H54 (cell line): Measurements from ENCODE around the gene UIMC1.

Experiments used
- DNase-seq: peaks from one replicate; pipeline ENCODE4 v3.0.0; 2011; ENCODE audit warnings: low spot score, mixed read lengths; ENCODE audit not compliant: insufficient read length
- FAIRE-seq: peaks from 3 replicates; lab custom pipeline; 2011; peaks lifted over from hg19 to GRCh38; lab: Jason Lieb, UNC
- POLR2A ChIP-seq: IDR thresholded peaks from 2 replicates; pipeline ENCODE4 v1.6.1; 2011; ENCODE audit warnings: low read depth, mild to moderate bottlenecking, low read length

Gene UIMC1

DNA sequence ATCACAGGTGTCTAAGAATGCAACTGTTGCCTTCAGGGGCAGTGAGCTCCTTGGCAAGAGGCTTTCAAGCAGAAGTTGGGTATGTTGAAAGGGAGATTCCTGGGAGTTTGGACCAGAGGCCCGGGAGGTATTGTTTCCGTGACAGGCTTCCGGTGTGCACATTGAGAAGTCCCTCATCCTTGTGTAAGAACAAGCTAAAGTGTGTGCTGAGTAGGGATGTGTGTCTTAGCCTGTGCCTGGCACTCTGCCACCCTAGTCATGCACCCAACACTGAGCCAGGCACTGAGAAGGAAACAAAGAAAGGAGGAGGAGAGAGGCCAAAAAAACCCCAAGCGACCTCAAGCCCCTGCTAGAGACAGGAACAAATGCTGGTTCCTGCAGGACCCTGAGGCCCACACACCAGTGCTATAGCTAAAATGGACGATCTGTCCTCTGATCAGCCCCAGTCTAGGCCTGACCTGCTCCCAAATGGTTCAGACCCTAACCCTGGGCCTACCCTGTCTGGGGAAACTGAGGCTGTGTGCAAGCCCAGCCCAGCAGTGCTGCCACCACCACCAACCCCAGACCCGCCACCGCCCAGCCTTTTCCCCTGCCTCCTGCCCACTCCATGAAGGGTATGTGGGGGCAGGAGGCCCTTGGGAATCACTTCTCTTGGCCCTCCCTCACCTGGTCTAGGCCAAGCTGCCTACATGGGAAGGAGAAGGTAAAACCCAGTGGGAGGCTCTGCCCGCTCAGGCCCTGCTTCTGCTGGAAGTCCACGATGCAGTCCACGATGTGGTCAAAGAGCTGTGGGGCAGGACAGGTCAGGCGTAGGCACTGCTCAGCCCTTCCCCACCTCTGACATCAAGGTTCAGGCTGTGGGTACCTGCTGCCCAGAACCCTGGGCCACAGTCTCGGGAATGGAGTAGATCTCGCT lies 120.0 kb downstream of the UIMC1 start:
- FAIRE-seq (no peak), DNase-seq (no peak)
- TF ChIP-seq POLR2A: 0 out of 2 replicates have a peak, but pooled peaks have one; percentile 10

- TF ChIP-seq POLR2A: no peak
- DNase-seq (no peak), FAIRE-seq (no peak)
Observed at GRCh38 chr5:176884571-176884890, 122.0 kb downstream of the UIMC1 start.

GRCh38 chr5:176883700-176884570 lies 122.6 kb downstream of the UIMC1 start:
- no peak for DNase-seq
- no peak for TF ChIP-seq POLR2A
- FAIRE-seq: no peak

GRCh38 chr5:176882567-176882903 lies 124.0 kb downstream of the UIMC1 start:
- no peak for FAIRE-seq
- no peak for TF ChIP-seq POLR2A
- no peak for DNase-seq

DNA sequence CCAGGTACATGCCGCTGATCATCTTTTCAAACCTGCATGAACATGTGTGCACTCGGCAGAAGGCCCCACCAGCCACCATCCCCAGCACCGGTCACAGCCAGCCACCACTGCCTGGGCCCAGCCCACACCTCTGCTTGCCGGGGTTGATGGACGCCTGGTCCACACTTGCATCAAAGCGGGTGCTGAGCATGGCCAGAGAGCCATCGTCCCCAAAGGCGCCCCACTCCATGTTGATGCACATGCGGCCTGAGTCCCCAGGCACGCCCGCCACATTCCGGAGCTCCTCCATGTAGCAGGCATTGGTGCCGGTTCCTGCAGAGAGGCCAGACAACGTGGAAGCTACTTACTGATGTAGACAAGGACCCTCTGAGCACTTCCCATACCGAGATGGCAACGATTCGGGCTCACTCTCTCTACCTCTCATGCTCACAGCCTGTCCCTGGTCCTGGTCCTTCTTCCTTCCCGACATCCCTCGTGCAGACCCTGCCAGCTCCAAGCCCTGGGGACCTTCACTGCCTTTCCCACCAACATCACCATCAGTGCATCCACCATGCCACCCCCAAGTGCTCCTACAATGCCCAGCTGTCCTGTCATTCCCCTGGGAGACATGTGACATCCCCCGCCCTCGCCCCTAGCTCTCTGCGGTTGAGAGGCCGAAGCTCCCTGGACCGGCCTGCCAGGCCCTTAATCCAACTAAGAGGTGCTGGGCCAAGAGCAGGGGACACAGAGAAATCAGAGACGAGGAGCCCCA lies 124.6 kb downstream of the UIMC1 start:
- no peak for TF ChIP-seq POLR2A
- DNase-seq (no peak), FAIRE-seq (no peak)

DNA sequence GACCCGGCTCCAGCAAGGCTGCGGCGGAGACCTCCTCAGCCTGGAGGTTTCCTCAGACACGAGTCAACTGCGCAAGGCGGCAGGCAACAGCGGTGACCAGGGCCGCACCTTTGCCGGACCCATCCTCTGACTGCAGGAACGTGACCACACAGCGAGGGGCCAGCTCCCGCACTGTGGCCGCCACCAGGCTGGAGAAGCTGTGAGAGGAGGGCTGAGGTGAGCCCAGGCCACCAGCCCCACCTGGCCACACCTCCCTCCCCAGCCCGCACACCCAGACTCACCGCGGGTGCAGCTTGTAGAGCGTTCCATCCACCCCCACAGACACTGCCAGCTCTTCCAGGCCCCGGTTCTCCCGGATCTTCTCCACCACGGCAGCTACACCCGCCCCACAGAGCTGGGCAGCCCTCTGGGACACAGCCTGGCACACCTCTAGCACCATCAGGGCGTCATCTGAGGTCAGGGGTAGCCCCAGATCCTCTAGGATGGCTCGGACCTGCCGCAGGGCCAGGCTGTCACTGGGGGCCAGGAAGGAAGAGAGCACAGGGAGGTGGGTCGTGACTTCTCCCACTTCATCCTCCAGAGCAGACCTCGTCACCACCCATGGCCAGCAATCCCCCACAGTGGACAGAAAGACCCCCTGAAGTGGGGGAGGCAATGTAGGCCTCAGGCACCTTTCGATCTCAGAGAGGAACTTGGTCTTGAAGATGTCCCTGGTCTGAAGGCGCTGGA lies 125.4 kb downstream of the UIMC1 start:
- no peak for TF ChIP-seq POLR2A
- DNase-seq (no peak), FAIRE-seq (no peak)

DNA sequence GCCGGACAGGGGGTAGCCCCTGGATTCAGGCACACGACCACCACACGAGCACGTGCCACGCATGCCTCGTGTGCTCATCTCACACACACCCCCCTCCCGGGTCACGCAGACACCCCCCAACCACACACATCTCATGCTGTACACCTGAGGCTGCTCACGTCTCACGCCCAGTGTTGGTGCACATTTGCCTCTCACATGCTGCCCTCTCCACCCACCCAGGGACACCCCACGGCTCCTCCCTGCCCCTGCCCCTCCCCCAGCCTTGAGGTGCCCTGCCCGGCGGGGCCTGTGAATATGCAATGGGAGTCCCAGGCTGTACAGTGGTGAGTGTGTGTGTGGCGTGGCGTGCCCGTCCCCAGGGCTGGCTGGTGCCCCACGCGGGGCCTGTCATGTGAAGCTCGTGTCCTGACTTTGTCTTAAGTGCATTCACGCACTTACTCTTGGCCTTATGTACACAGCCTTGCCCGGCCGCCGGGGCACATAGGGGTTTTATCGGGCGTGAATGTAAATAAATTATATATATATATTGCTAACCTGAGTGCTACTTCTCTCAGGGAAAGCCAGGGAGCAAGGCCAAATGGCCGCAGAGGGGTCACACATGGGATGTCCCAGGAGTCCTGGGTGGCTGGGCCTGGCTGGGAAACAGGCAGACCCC lies 126.1 kb downstream of the UIMC1 start:
- no peak for TF ChIP-seq POLR2A
- DNase-seq: no peak
- FAIRE-seq: no peak

GRCh38 chr5:176879663-176880361 lies 126.8 kb downstream of the UIMC1 start:
- no peak for TF ChIP-seq POLR2A
- no peak for DNase-seq
- no peak for FAIRE-seq

GRCh38 chr5:176878906-176879662 lies 127.5 kb downstream of the UIMC1 start:
- DNase-seq (no peak), FAIRE-seq (no peak)
- TF ChIP-seq POLR2A: no peak

DNA sequence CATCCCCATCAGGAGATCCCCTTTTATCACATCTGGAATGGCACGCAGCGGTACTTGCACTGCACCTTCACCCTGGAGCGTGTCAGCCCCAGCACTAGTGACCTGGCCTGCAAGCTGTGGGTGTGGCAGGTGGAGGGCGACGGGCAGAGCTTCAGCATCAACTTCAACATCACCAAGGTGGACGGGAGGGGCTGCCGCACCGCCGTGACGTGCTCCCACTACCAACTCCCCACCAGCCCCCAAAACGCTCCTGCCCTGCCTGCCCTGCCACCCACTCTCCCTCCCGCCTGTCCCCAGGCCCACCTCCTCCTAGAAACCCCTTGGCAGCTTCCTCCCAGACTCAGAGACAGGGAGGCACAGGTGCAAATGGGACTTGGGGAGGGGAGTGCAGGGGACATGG lies 128.1 kb downstream of the UIMC1 start:
- FAIRE-seq: no peak
- no peak for DNase-seq
- no peak for TF ChIP-seq POLR2A

DNA sequence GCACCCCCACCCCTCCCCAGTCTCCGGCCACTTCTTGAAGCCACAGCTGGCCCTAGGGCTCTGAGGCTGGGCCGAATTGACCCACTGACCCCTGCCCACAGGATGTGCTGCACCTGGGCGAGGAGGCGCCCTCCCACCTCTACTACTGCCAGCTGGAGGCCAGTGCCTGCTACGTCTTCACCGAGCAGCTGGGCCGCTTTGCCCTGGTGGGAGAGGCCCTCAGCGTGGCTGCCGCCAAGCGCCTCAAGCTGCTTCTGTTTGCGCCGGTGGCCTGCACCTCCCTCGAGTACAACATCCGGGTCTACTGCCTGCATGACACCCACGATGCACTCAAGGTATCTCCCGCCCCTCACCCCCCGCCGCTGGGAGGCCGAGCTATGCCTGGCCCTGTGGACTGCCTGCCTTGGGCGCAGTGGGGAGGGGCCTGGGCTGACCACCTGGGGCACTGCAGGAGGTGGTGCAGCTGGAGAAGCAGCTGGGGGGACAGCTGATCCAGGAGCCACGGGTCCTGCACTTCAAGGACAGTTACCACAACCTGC lies 128.7 kb downstream of the UIMC1 start:
- TF ChIP-seq POLR2A: no peak
- DNase-seq: no peak
- FAIRE-seq: no peak
